CD14-positive monocyte (primary cell): ENCODE data around the gene TCF19. TPM values are rescaled to one million over a fixed set of nuclear protein-coding genes. Genes with fewer than 3 reads are reported as not detected.

Experiments
- DNase-seq, 3 donors: peaks; one replicate each; pipeline ENCODE4 v3.0.0-alpha.2; 2011 to 2022
- H2AFZ ChIP-seq: 2 replicates; pipeline ENCODE4 v1.6.0; 2012; ENCODE audit warnings: mild to moderate bottlenecking, low read depth, low read length, inconsistent platforms; ENCODE audit not compliant: insufficient read depth, poor library complexity, severe bottlenecking
- H3K27ac ChIP-seq, 2 donors: 1 replicate in 1 of 2; 2 replicates in 1 of 2; pipeline ENCODE4 v1.5.1; 2012 to 2013; ENCODE audit warnings: low read length in 2 of 2, control low read depth in 1 of 2, inconsistent platforms in 1 of 2, low read depth in 1 of 2, mild to moderate bottlenecking in 1 of 2
- H3K27me3 ChIP-seq, 2 donors: one replicate each; pipeline versions ENCODE4 v1.6.0 to v1.6.1; 2011 to 2013; ENCODE audit warnings: low read length in 2 of 2; ENCODE audit not compliant: control insufficient read depth in 2 of 2, insufficient read depth in 2 of 2
- H3K36me3 ChIP-seq, 2 donors: replicated peaks in 1 of 2; 1 replicate in 1 of 2; 2 replicates in 1 of 2; pipeline versions ENCODE4 v1.5.1 to v1.6.1; 2012 to 2013; ENCODE audit warnings: low read length in 2 of 2, control low read depth in 1 of 2, inconsistent platforms in 1 of 2, mild to moderate bottlenecking in 1 of 2; ENCODE audit not compliant: insufficient read depth in 2 of 2, control insufficient read depth in 1 of 2
- H3K4me1 ChIP-seq, 2 donors: 1 replicate in 1 of 2; 2 replicates in 1 of 2; pipeline versions ENCODE4 v1.5.1 to v1.6.1; 2012 to 2013; ENCODE audit warnings: low read length in 2 of 2, control low read depth in 1 of 2, inconsistent platforms in 1 of 2, mild to moderate bottlenecking in 1 of 2, moderate library complexity in 1 of 2; ENCODE audit not compliant: insufficient read depth in 2 of 2, control insufficient read depth in 1 of 2
- H3K4me2 ChIP-seq: replicated peaks from 2 replicates; pipeline ENCODE3; 2012; ENCODE audit warnings: low read length, moderate library complexity, mild to moderate bottlenecking; ENCODE audit not compliant: poor library complexity, severe bottlenecking; ENCODE audit errors: extremely low read depth
- H3K4me3 ChIP-seq, 3 experiments: fragments of 200-600 bp in 1 of 3; sonication (generic) in 1 of 3; replicated peaks in 1 of 3; 1 replicate in 2 of 3; 2 replicates in 1 of 3; pipeline ENCODE4 v1.5.1; 2011 to 2013; ENCODE audit warnings: low read length in 3 of 3, mild to moderate bottlenecking in 3 of 3, control low read depth in 2 of 3, low read depth in 2 of 3, inconsistent platforms in 1 of 3, moderate library complexity in 1 of 3
- H3K79me2 ChIP-seq: 2 replicates; pipeline ENCODE4 v1.6.0; 2012; ENCODE audit warnings: mild to moderate bottlenecking, control low read depth, inconsistent platforms, low read length, moderate library complexity; ENCODE audit not compliant: insufficient read depth
- H3K9ac ChIP-seq: 2 replicates; pipeline ENCODE4 v1.6.0; 2017; ENCODE audit warnings: low read length, mild to moderate bottlenecking; ENCODE audit not compliant: insufficient read depth, poor library complexity, severe bottlenecking
- H3K9me3 ChIP-seq, 2 donors: replicated peaks in 1 of 2; 1 replicate in 1 of 2; 2 replicates in 1 of 2; pipeline versions ENCODE4 v1.5.1 to v1.6.1; 2012 to 2013; ENCODE audit warnings: low read length in 2 of 2, control low read depth in 1 of 2; ENCODE audit not compliant: control insufficient read depth in 1 of 2, insufficient read depth in 1 of 2
- H4K20me1 ChIP-seq: 2 replicates; pipeline ENCODE4 v1.6.0; 2012; ENCODE audit warnings: mild to moderate bottlenecking, low read length, control low read depth, moderate library complexity; ENCODE audit not compliant: insufficient read depth
- H3K27ac Mint-ChIP-seq, 7 donors: one replicate each; pipeline ENCODE4 v1.8.0; 2020; ENCODE audit warnings: mild to moderate bottlenecking in 7 of 7, mixed read lengths in 7 of 7, moderate library complexity in 6 of 7, inconsistent platforms in 2 of 7
- H3K27me3 Mint-ChIP-seq, 3 donors: one replicate each; pipeline ENCODE4 v1.8.0; 2021 to 2022; ENCODE audit warnings: low read depth in 3 of 3, mild to moderate bottlenecking in 3 of 3, mixed read lengths in 3 of 3, moderate library complexity in 3 of 3, inconsistent platforms in 1 of 3
- H3K36me3 Mint-ChIP-seq, 2 donors: one replicate each; pipeline ENCODE4 v1.8.0; 2020; ENCODE audit warnings: mixed read lengths in 2 of 2, inconsistent platforms in 1 of 2, mild to moderate bottlenecking in 1 of 2
- H3K4me1 Mint-ChIP-seq: one replicate; pipeline ENCODE4 v1.8.0; 2020; ENCODE audit warnings: mild to moderate bottlenecking, mixed read lengths
- H3K4me3 Mint-ChIP-seq, 2 donors: one replicate each; pipeline ENCODE4 v1.8.0; 2020; ENCODE audit warnings: mild to moderate bottlenecking in 2 of 2, mixed read lengths in 2 of 2, moderate library complexity in 1 of 2
- H3K9me3 Mint-ChIP-seq, 7 donors: one replicate each; pipeline ENCODE4 v1.8.0; 2020 to 2022; ENCODE audit warnings: mixed read lengths in 7 of 7, mild to moderate bottlenecking in 6 of 7, moderate library complexity in 6 of 7, inconsistent platforms in 2 of 7
- WGBS: methylation state at CpG from one replicate; pipeline ENCODE4 v1.1.5; 2013; ENCODE audit warnings: missing lambda C conversion rate; ENCODE audit not compliant: insufficient coverage; 5-methylcytosine and 5-hydroxymethylcytosine counted together
- intact Hi-C, 2 donors: fragments of 100-400 bp; cut with micrococcal nuclease; formaldehyde crosslinking; loops; one replicate each; pipeline versions ENCODE4 v1.15.0 to v1.15.1; 2023
- polyA plus RNA-seq, 3 donors: library from polyadenylated mRNA; depleted of rRNA in 1 of 3; unstranded in 2 of 3; stranded (reverse) in 1 of 3; fragments of 300-500 nt in 2 of 3; fragments of >200 nt in 1 of 3; fragmentation: Illumina TruSeq in 2 of 3; gene quantifications; 1 replicate in 2 of 3; 2 replicates in 1 of 3; pipeline ENCODE4 v1.2.3, GENCODE V29; 2012 to 2021
- small RNA-seq: library from RNA; depleted of rRNA; stranded (forward); fragments of <200 nt; gene quantifications from one replicate; pipeline ENCODE3, GENCODE V24; 2012; ENCODE audit warnings: low read depth; ENCODE audit not compliant: insufficient read length
- TF ChIP-seq, protein P1 (sequence below): fragments of 200-600 bp; IDR thresholded peaks from one replicate; pipeline ENCODE4 v1.8.0; 2022; ENCODE audit warnings: antibody characterized with exemption, mild to moderate bottlenecking

Gene TCF19
- polyA plus RNA-seq, 3 donors = 0.75 to 1.1 (median 0.80) TPM

DNA sequence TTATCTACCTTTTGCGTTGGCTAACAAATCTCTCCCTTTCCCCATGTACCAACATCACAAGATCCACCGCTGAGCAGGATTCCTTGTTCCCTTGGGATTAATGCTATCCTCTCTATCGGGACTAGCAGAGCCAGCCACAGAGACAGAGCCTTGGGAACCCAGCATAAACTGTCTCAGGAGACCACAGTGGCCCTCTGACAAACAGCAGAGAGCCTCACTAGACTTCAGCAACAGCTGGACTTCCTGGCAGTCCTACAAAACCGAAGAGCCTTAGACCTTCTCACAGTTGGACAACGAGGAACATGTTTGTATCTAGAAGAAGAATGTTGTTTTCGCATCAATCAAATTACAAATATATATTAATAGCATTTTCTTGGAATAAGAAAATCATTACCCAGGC, 51.7 kb downstream of the TCF19 start:
- Mint-ChIP-seq H3K4me1 (peaks cover 52% of the 10 kb centered on the region), H3K27ac (peak overlapping the region in 5 of 7 donors; percentile 55 to 77 (median 62)), H3K9me3 (peaks cover 0 to 11% (median 7%) of the 10 kb centered on the region in 7 donors), H3K36me3 (peaks cover 6 to 9% of the 10 kb centered on the region in 2 donors), H3K4me3 (no peak overlapping the region), H3K27me3 (peaks cover 0 to 3% (median 0%) of the 10 kb centered on the region in 3 donors)
- peaks cover 3 to 37% of the 10 kb centered on the region in 2 donors for H3K4me1 ChIP-seq
- H3K79me2 ChIP-seq = no peaks in the 10 kb centered on the region
- H3K9me3 ChIP-seq = peaks cover 8 to 9% of the 10 kb centered on the region in 2 donors
- H3K27me3 ChIP-seq = no peaks in the 10 kb centered on the region
- no peak overlapping the region for H2AFZ ChIP-seq
- H3K4me3 ChIP-seq = no peak overlapping the region
- H3K36me3 ChIP-seq = no peaks in the 10 kb centered on the region
- no peaks in the 10 kb centered on the region for H4K20me1 ChIP-seq
- TF ChIP-seq, protein P1, sequence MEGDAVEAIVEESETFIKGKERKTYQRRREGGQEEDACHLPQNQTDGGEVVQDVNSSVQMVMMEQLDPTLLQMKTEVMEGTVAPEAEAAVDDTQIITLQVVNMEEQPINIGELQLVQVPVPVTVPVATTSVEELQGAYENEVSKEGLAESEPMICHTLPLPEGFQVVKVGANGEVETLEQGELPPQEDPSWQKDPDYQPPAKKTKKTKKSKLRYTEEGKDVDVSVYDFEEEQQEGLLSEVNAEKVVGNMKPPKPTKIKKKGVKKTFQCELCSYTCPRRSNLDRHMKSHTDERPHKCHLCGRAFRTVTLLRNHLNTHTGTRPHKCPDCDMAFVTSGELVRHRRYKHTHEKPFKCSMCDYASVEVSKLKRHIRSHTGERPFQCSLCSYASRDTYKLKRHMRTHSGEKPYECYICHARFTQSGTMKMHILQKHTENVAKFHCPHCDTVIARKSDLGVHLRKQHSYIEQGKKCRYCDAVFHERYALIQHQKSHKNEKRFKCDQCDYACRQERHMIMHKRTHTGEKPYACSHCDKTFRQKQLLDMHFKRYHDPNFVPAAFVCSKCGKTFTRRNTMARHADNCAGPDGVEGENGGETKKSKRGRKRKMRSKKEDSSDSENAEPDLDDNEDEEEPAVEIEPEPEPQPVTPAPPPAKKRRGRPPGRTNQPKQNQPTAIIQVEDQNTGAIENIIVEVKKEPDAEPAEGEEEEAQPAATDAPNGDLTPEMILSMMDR = no peak
- intact Hi-C loops = no loop called here
- H3K4me2 ChIP-seq = no peak overlapping the region
- no peak overlapping the region for H3K9ac ChIP-seq
- H3K27ac ChIP-seq = no peak overlapping the region
- WGBS = 80% methylated on average over 3 of the region's 6 CpGs
- DNase-seq = no peak

DNA sequence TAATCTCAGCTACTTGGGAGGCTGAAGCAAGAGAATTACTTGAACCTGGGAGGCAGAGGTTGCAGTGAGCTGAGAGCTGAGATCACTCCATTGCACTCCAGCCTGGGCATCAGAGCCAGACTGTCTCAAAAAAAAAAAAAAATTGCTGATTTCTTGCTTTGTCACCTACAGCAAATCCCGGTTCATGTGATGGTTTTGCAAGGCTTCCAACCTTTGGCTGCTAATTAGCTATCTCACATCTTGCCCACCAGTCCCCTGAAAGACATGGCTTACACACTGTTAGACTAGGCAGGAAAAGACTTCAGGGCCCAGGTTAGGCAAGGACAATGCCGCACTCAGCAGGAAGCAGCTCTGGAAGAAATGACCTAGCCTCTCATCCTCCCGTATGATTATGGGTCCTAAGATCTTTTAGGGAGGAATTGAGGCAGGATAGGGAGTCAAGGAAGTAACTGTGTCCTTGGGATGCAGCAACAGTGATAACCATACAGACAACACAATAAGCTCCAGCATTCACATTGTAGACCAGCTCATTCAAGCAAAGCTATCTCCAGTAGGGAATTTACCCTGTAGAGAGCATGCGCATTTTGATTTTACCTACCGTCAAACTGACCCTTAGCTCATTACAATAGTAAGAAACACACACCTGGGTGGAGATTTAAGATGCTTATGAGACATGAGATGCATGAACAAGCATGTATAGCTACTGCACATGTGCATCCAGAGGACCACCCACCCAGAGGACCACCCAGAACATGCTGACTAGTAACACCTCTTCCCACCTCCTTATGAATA, 52.5 kb downstream of the TCF19 start:
- Mint-ChIP-seq H3K4me1 (peaks cover 55% of the 10 kb centered on the region), H3K9me3 (peaks cover 0 to 17% (median 13%) of the 10 kb centered on the region in 7 donors), H3K4me3 (no peak overlapping the region), H3K36me3 (peaks cover 1 to 5% of the 10 kb centered on the region in 2 donors), H3K27ac (peak overlapping the region in 1 of 7 donors; percentile 54), H3K27me3 (peaks cover 0 to 3% (median 0%) of the 10 kb centered on the region in 3 donors)
- TF ChIP-seq, protein P1 = no peak
- Histone ChIP-seq H3K4me1 (peaks cover 11 to 45% of the 10 kb centered on the region in 2 donors), H3K4me3 (no peak overlapping the region), H4K20me1 (no peaks in the 10 kb centered on the region), H3K79me2 (no peaks in the 10 kb centered on the region), H3K4me2 (no peak overlapping the region), H2AFZ (no peak overlapping the region), H3K27ac (no peak overlapping the region), H3K36me3 (no peaks in the 10 kb centered on the region), H3K27me3 (no peaks in the 10 kb centered on the region), H3K9me3 (peaks cover 14 to 15% of the 10 kb centered on the region in 2 donors), H3K9ac (no peak overlapping the region)
- DNase-seq = no peak
- 56% methylated on average over 1 of the region's 5 CpGs for WGBS
- intact Hi-C loops = no loop called here

Small RNAs within 50 kb of the gene (small RNA-seq; reads per million reads assigned to genes)
- gene POLR2LP1 = not detected

Other genes starting within 250 kb of the TCF19 start
- 10 to 100 TPM in 1 of 3 donors, 1 to 10 TPM in 2; 7.6 to 15.5 (median 8.1) TPM for gene VARS2, start 244.4 kb upstream of the TCF19 start, polyA plus RNA-seq
- not detected for gene SFTA2, start 226.4 kb upstream of the TCF19 start, polyA plus RNA-seq
- gene MUCL3, start 217.6 kb upstream of the TCF19 start, polyA plus RNA-seq = not detected
- not detected for gene MUC21, start 174.9 kb upstream of the TCF19 start, polyA plus RNA-seq
- not detected for gene MUC22, start 148.1 kb upstream of the TCF19 start, polyA plus RNA-seq
- gene C6orf15, start 46.0 kb upstream of the TCF19 start, polyA plus RNA-seq = not detected
- gene PSORS1C1, start 43.8 kb upstream of the TCF19 start, polyA plus RNA-seq = not detected
- gene CDSN, start 38.1 kb upstream of the TCF19 start, polyA plus RNA-seq = not detected
- gene PSORS1C2, start 19.5 kb upstream of the TCF19 start, polyA plus RNA-seq = not detected
- gene CCHCR1, start 787 bp upstream of the TCF19 start, polyA plus RNA-seq = 1 to 10 TPM; 2.2 to 8.4 (median 2.8) TPM
- under 1 TPM in 1 of 3 donors, not detected in 2; 0.20 TPM for gene POU5F1, start 12.1 kb downstream of the TCF19 start, polyA plus RNA-seq
- gene HLA-C, start 113.5 kb downstream of the TCF19 start, polyA plus RNA-seq = 1,000 to 10,000 TPM; 1,088 to 2,224 (median 1,829) TPM
- gene HLA-B, start 198.6 kb downstream of the TCF19 start, polyA plus RNA-seq = 1,000 to 10,000 TPM; 5,055 to 6,999 (median 6,126) TPM
- gene MICA, start 245.0 kb downstream of the TCF19 start, polyA plus RNA-seq = 10 to 100 TPM in 1 of 3 donors, 1 to 10 TPM in 2; 5.6 to 16.5 (median 6.9) TPM